Kidney epithelial cell (primary cell): ENCODE data around the gene EMC8. TPM values are rescaled to one million over a fixed set of nuclear protein-coding genes. Genes with fewer than 3 reads are reported as not detected.

Experiments used
- DNase-seq: peaks from one replicate; pipeline ENCODE4 v3.0.0-alpha.2; 2010; ENCODE audit warnings: low read depth
- H3K27me3 ChIP-seq: 2 replicates; pipeline ENCODE4 v1.6.0; 2011; ENCODE audit warnings: low read length; ENCODE audit not compliant: control insufficient read depth, insufficient read depth
- H3K36me3 ChIP-seq: 2 replicates; pipeline ENCODE4 v1.5.1; 2011; ENCODE audit warnings: low read length; ENCODE audit not compliant: control insufficient read depth, insufficient read depth
- H3K4me3 ChIP-seq: 2 replicates; pipeline ENCODE4 v1.5.1; 2011; ENCODE audit warnings: low read depth, mild to moderate bottlenecking, control low read depth, low read length
- CTCF ChIP-seq: IDR thresholded peaks from 2 replicates; pipeline ENCODE4 v1.5.1; 2011; ENCODE audit warnings: mild to moderate bottlenecking, moderate library complexity, low read length, control low read depth, inconsistent platforms; ENCODE audit not compliant: insufficient read depth, poor library complexity, severe bottlenecking
- total RNA-seq: library from RNA; depleted of rRNA; stranded (reverse); fragments of >200 nt; gene quantifications from 2 replicates; pipeline ENCODE4 v1.2.3, GENCODE V29; 2015

The EMC8 gene
- total RNA-seq, 1 donor from 2014 or later: 60.7 TPM

GRCh38 chr16:85845266-85845665 lies 45.9 kb upstream of the EMC8 start:
- Histone ChIP-seq H3K27me3 (peaks cover 5% of the 10 kb centered on the region), H3K4me3 (no peak overlapping the region), H3K36me3 (no peaks in the 10 kb centered on the region)
- no peak for DNase-seq
- no peak for TF ChIP-seq CTCF

GRCh38 chr16:85844786-85845185 lies 45.4 kb upstream of the EMC8 start:
- H3K27me3 ChIP-seq: peaks cover 5% of the 10 kb centered on the region

GRCh38 chr16:85844169-85844481 lies 44.8 kb upstream of the EMC8 start:
- no peak for TF ChIP-seq CTCF
- Histone ChIP-seq H3K4me3 (no peak overlapping the region), H3K27me3 (peaks cover 3% of the 10 kb centered on the region), H3K36me3 (no peaks in the 10 kb centered on the region)
- DNase-seq: no peak

More at GRCh38 chr16:85844786-85845185, 45.4 kb upstream of the EMC8 start:
- no peak overlapping the region for H3K4me3 ChIP-seq
- H3K36me3 ChIP-seq: no peaks in the 10 kb centered on the region
- TF ChIP-seq CTCF: no peak
- no peak for DNase-seq

GRCh38 chr16:85843471-85844168 lies 44.3 kb upstream of the EMC8 start:
- H3K36me3 ChIP-seq: no peaks in the 10 kb centered on the region
- no peak for DNase-seq
- no peak overlapping the region for H3K4me3 ChIP-seq
- no peak for TF ChIP-seq CTCF
- H3K27me3 ChIP-seq: peaks cover 3% of the 10 kb centered on the region

- no peak for TF ChIP-seq CTCF
- H3K4me3 ChIP-seq: no peak overlapping the region
- no peak for DNase-seq
- no peaks in the 10 kb centered on the region for H3K36me3 ChIP-seq
- peaks cover 3% of the 10 kb centered on the region for H3K27me3 ChIP-seq
Measured at GRCh38 chr16:85842848-85843247, 43.5 kb upstream of the EMC8 start.

- Histone ChIP-seq H3K27me3 (peaks cover 3% of the 10 kb centered on the region), H3K4me3 (no peak overlapping the region), H3K36me3 (no peaks in the 10 kb centered on the region)
- no peak for TF ChIP-seq CTCF
- DNase-seq: no peak
Measured at GRCh38 chr16:85842435-85842834, 43.1 kb upstream of the EMC8 start.
